Kidney (tissue), 14 donors: ENCODE data around the gene STRADA. TPM values are rescaled to one million over a fixed set of nuclear protein-coding genes. Genes with fewer than 3 reads are reported as not detected.

Source experiments
- DNase-seq, 5 donors: peaks; one replicate each; pipeline ENCODE4 v3.0.0-alpha.2; 2013 to 2020
- FAIRE-seq: peaks from 2 replicates; lab custom pipeline; 2012; peaks lifted over from hg19 to GRCh38; lab: Jason Lieb, UNC
- H3K27ac ChIP-seq, 2 donors: one replicate each; pipeline ENCODE4 v1.7.0; 2013; ENCODE audit warnings: low read depth in 2 of 2, low read length in 2 of 2, inconsistent platforms in 1 of 2
- H3K27me3 ChIP-seq: one replicate; pipeline ENCODE4 v1.7.1; 2013; ENCODE audit warnings: low read length, inconsistent platforms; ENCODE audit not compliant: control insufficient read depth, insufficient read depth
- H3K36me3 ChIP-seq, 3 donors: one replicate each; pipeline versions ENCODE4 v1.7.0 to v1.7.1; 2013; ENCODE audit warnings: low read length in 3 of 3, control low read depth in 1 of 3, inconsistent platforms in 1 of 3; ENCODE audit not compliant: insufficient read depth in 3 of 3, control insufficient read depth in 2 of 3
- H3K4me1 ChIP-seq, 3 donors: one replicate each; pipeline versions ENCODE4 v1.7.0 to v1.7.1; 2013; ENCODE audit warnings: low read length in 3 of 3, inconsistent platforms in 1 of 3, low read depth in 1 of 3; ENCODE audit not compliant: control insufficient read depth in 2 of 3, insufficient read depth in 2 of 3
- H3K4me3 ChIP-seq, 3 donors: one replicate each; pipeline versions ENCODE4 v1.7.0 to v1.8.1; 2013; ENCODE audit warnings: low read length in 3 of 3, control low read depth in 1 of 3, inconsistent platforms in 1 of 3
- H3K9ac ChIP-seq, 3 donors: one replicate each; pipeline versions ENCODE4 v1.7.0 to v1.7.1; 2013; ENCODE audit warnings: low read length in 3 of 3, control low read depth in 1 of 3, inconsistent platforms in 1 of 3
- H3K9me3 ChIP-seq, 3 donors: one replicate each; pipeline versions ENCODE4 v1.7.0 to v1.7.1; 2013; ENCODE audit warnings: low read length in 3 of 3, control low read depth in 1 of 3, inconsistent platforms in 1 of 3; ENCODE audit not compliant: control insufficient read depth in 2 of 3, insufficient read depth in 1 of 3
- CTCF ChIP-seq: IDR thresholded peaks from 3 replicates; pipeline ENCODE4 v1.5.1; 2012; ENCODE audit warnings: mild to moderate bottlenecking, moderate library complexity, borderline replicate concordance; ENCODE audit not compliant: insufficient read depth; ENCODE audit errors: extremely low read depth
- intact Hi-C: fragments of 100-400 bp; cut with DNase I; formaldehyde crosslinking; loops from one replicate; pipeline ENCODE4 v1.11.1; 2022
- polyA plus RNA-seq: library from polyadenylated mRNA; stranded (reverse); fragments of 350-450 nt; fragmentation: Illumina TruSeq; extraction: RNeasy Lipid Tissue Mini Kit (QIAGEN cat#74804); gene quantifications from one replicate; pipeline ENCODE4 v1.2.3, GENCODE V29; 2014; ENCODE audit warnings: low read depth, low replicate concordance; ENCODE audit not compliant: insufficient read depth
- total RNA-seq: library from RNA; stranded (reverse); fragmentation: NEBNext Ultra II Directional; extraction: Animal tissue kit (Norgen Biotek cat#: 25700); gene quantifications from one replicate; pipeline ENCODE4 v1.2.1, GENCODE V29; 2021
- donor health status: control.
- donor health status: control.
- donor health status: control.
- donor health status: control.
- donor health status: control.
- donor health status: DM: yes; HTN: yes; CAD: no.
- donor health status: Normal renal cell carcinoma (clear cell type).

The STRADA gene
- total and polyA plus RNA-seq, 2 donors from 2014 or later, result 25.7 to 38.9 TPM

GRCh38 chr17:63697341-63698286 is 44.0 kb downstream of the STRADA start:
- peaks cover 0 to 13% (median 0%) of the 10 kb centered on the region in 3 donors for H3K4me1 ChIP-seq
- peak in 3 of 5 donors; percentile 22 to 85 (median 61) for DNase-seq

GRCh38 chr17:63696381-63696961 is 45.1 kb downstream of the STRADA start:
- no peak overlapping the region for H3K27ac ChIP-seq
- DNase-seq, result peak in 4 of 5 donors; percentile 31 to 74 (median 44)
- intact Hi-C loops, result no loop called here
- TF ChIP-seq CTCF, result no peak
- H3K36me3 ChIP-seq, result peaks cover 0 to 13% (median 10%) of the 10 kb centered on the region in 3 donors
- no peak overlapping the region for H3K4me3 ChIP-seq
- FAIRE-seq, result no peak
- H3K9ac ChIP-seq, result no peak overlapping the region
- peaks cover 0 to 13% (median 0%) of the 10 kb centered on the region in 3 donors for H3K4me1 ChIP-seq
- no peaks in the 10 kb centered on the region for H3K27me3 ChIP-seq
- no peaks in the 10 kb centered on the region for H3K9me3 ChIP-seq

More at GRCh38 chr17:63697341-63698286, 44.0 kb downstream of the STRADA start:
- peak; percentile 45 for TF ChIP-seq CTCF
- no peaks in the 10 kb centered on the region for H3K27me3 ChIP-seq
- H3K27ac ChIP-seq, result no peak overlapping the region
- no peak overlapping the region for H3K4me3 ChIP-seq
- no peak overlapping the region for H3K9ac ChIP-seq
- intact Hi-C loops, result no loop called here
- no peaks in the 10 kb centered on the region for H3K9me3 ChIP-seq
- peaks cover 0 to 2% (median 0%) of the 10 kb centered on the region in 3 donors for H3K36me3 ChIP-seq
- no peak for FAIRE-seq

- FAIRE-seq (no peak), DNase-seq (no peak)
- H3K36me3 ChIP-seq, result peaks cover 0 to 19% (median 15%) of the 10 kb centered on the region in 3 donors
- no peak overlapping the region for H3K27ac ChIP-seq
- H3K9ac ChIP-seq, result no peak overlapping the region
- peaks cover 0 to 11% (median 0%) of the 10 kb centered on the region in 3 donors for H3K4me1 ChIP-seq
- intact Hi-C loops, result no loop called here
- no peak for TF ChIP-seq CTCF
- no peaks in the 10 kb centered on the region for H3K9me3 ChIP-seq
- H3K27me3 ChIP-seq, result no peaks in the 10 kb centered on the region
- no peak overlapping the region for H3K4me3 ChIP-seq
Observed at GRCh38 chr17:63695889-63696288, 45.7 kb downstream of the STRADA start.
